GOT3 (cell line): ENCODE results near the gene LIN7C.

Experiments used
- DNase-seq: peaks from one replicate; lab custom pipeline; 2025; ENCODE audit warnings: mixed read lengths; lab: John Stamatoyannopoulos, UW

LIN7C gene

GRCh38 chr11:27507557-27508322, 1.2 kb upstream of the LIN7C start:
- no peak for DNase-seq

GRCh38 chr11:27505781-27506180, 788 bp downstream of the LIN7C start:
- DNase-seq, result no peak

GRCh38 chr11:27504205-27504604, 2.4 kb downstream of the LIN7C start:
- DNase-seq, result no peak

- no peak for DNase-seq
Observed at GRCh38 chr11:27501100-27501499, 5.5 kb downstream of the LIN7C start.

GRCh38 chr11:27497911-27498310, 8.7 kb downstream of the LIN7C start:
- no peak for DNase-seq

GRCh38 chr11:27497284-27497866, 9.2 kb downstream of the LIN7C start:
- no peak for DNase-seq

GRCh38 chr11:27496461-27496860, 10.1 kb downstream of the LIN7C start:
- no peak for DNase-seq

- DNase-seq, result no peak
Observed at GRCh38 chr11:27495710-27496300, 10.8 kb downstream of the LIN7C start.

- no peak for DNase-seq
Observed at GRCh38 chr11:27489092-27489491, 17.5 kb downstream of the LIN7C start.

- DNase-seq, result no peak
Observed at GRCh38 chr11:27487706-27488105, 18.9 kb downstream of the LIN7C start.

GRCh38 chr11:27485930-27486773, 20.4 kb downstream of the LIN7C start:
- no peak for DNase-seq

GRCh38 chr11:27482793-27483192, 23.8 kb downstream of the LIN7C start:
- no peak for DNase-seq

- DNase-seq, result no peak
Observed at GRCh38 chr11:27481992-27482391, 24.6 kb downstream of the LIN7C start.

- no peak for DNase-seq
Observed at GRCh38 chr11:27477831-27478230, 28.7 kb downstream of the LIN7C start.

- DNase-seq, result no peak
Observed at GRCh38 chr11:27477243-27477642, 29.3 kb downstream of the LIN7C start.

GRCh38 chr11:27475622-27476021, 30.9 kb downstream of the LIN7C start:
- DNase-seq, result no peak

- no peak for DNase-seq
Observed at GRCh38 chr11:27473017-27473406, 33.6 kb downstream of the LIN7C start.

GRCh38 chr11:27472398-27473016, 34.1 kb downstream of the LIN7C start, which contains the start of gene LGR4:
LGR4 (minus strand) TSS chr11:27472790; CDS start chr11:27472302, 488 bp downstream.
- DNase-seq, result peak; percentile 24

- no peak for DNase-seq
Observed at GRCh38 chr11:27471589-27472397, 34.8 kb downstream of the LIN7C start.

- no peak for DNase-seq
Observed at GRCh38 chr11:27470826-27471588, 35.6 kb downstream of the LIN7C start.
